Superior temporal gyrus (tissue), 1 donor: ENCODE results near the gene SIAH1.
"Not testable (repeated sequence)": the region's sequence is repeated elsewhere in the genome, so short reads cannot be mapped to it uniquely, and the experiment has no call there.

Experiments
- DNase-seq: peaks from one replicate; pipeline ENCODE4 v3.0.0-alpha.2; 2016; ENCODE audit errors: extremely low spot score

SIAH1 gene

GRCh38 chr16:48332978-48333377, 52.2 kb downstream of the SIAH1 start:
- DNase-seq: no peak

- DNase-seq: peak; percentile 67
Measured at GRCh38 chr16:48330841-48331192, 54.4 kb downstream of the SIAH1 start.

GRCh38 chr16:48330189-48330840, 54.9 kb downstream of the SIAH1 start:
- no peak for DNase-seq

GRCh38 chr16:48329138-48329537, 56.1 kb downstream of the SIAH1 start:
- no peak for DNase-seq

GRCh38 chr16:48326915-48327314, 58.3 kb downstream of the SIAH1 start:
- DNase-seq: no peak

- no peak for DNase-seq
Measured at GRCh38 chr16:48323783-48324775, 61.1 kb downstream of the SIAH1 start.

GRCh38 chr16:48321317-48322036, 63.7 kb downstream of the SIAH1 start:
- peak; percentile 45 for DNase-seq

- peak; percentile 64 for DNase-seq
Measured at GRCh38 chr16:48318630-48319029, 66.6 kb downstream of the SIAH1 start.

- DNase-seq: no peak
Measured at GRCh38 chr16:48317614-48318315, 67.4 kb downstream of the SIAH1 start.

- DNase-seq: no peak
Measured at GRCh38 chr16:48317026-48317425, 68.2 kb downstream of the SIAH1 start.

- not testable (repeated sequence) for DNase-seq
Measured at GRCh38 chr16:48313905-48314304, 71.3 kb downstream of the SIAH1 start.

- no peak for DNase-seq
Measured at GRCh38 chr16:48310908-48311641, 74.1 kb downstream of the SIAH1 start.
